HepG2 (cell line): Measurements from ENCODE around the gene ADCK2. TPM values are rescaled to one million over a fixed set of nuclear protein-coding genes. Genes with fewer than 3 reads are reported as not detected.

Source experiments
- E2F5 ChIP-seq: sonication (generic); formaldehyde crosslinking; conservative IDR thresholded peaks from 2 replicates; pipeline ENCODE4 v1.4.0; 2020; ENCODE audit warnings: missing genetic modification reagents
- HNF1B ChIP-seq: sonication (generic); formaldehyde crosslinking; IDR thresholded peaks from 2 replicates; pipeline ENCODE4 v1.5.1; 2020; ENCODE audit warnings: mild to moderate bottlenecking, moderate library complexity, missing genetic modification reagents
- KLF16 ChIP-seq, 2 experiments: sonication (generic) in 1 of 2; formaldehyde crosslinking in 1 of 2; IDR thresholded peaks; 2 replicates each; pipeline versions ENCODE4 v1.6.1 to v1.8.0; 2016 to 2023; ENCODE audit warnings: missing genetic modification reagents in 2 of 2, missing compliant biosample characterization in 1 of 2
- KLF6 ChIP-seq: IDR thresholded peaks from 2 replicates; pipeline ENCODE4 v1.8.0; 2016; ENCODE audit warnings: missing biosample characterization, missing genetic modification reagents
- MAZ ChIP-seq, 2 experiments: sonication (generic) in 1 of 2; formaldehyde crosslinking in 1 of 2; IDR thresholded peaks; 2 replicates each; pipeline versions ENCODE4 v1.5.0 to v1.6.1; 2012 to 2020; ENCODE audit warnings: low read depth in 2 of 2, mild to moderate bottlenecking in 2 of 2, borderline replicate concordance in 1 of 2, improper control_type of control experiment in 1 of 2, low read length in 1 of 2, missing genetic modification reagents in 1 of 2, moderate library complexity in 1 of 2
- NFE2 ChIP-seq: sonication (generic); formaldehyde crosslinking; IDR thresholded peaks from 2 replicates; pipeline ENCODE4 v1.4.0; 2020; ENCODE audit warnings: missing genetic modification reagents
- NFIB ChIP-seq: sonication (generic); formaldehyde crosslinking; IDR thresholded peaks from 2 replicates; pipeline ENCODE4 v1.9.0; 2021; ENCODE audit warnings: missing genetic modification reagents, mild to moderate bottlenecking, borderline replicate concordance
- PHF20 ChIP-seq: sonication (generic); formaldehyde crosslinking; IDR thresholded peaks from 2 replicates; pipeline ENCODE4 v1.5.0; 2020; ENCODE audit warnings: mild to moderate bottlenecking, missing genetic modification reagents
- POGZ ChIP-seq: sonication (generic); formaldehyde crosslinking; IDR thresholded peaks from 2 replicates; pipeline ENCODE4 v1.4.0; 2020; ENCODE audit warnings: mild to moderate bottlenecking, missing genetic modification reagents
- ZNF136 ChIP-seq: sonication (generic); formaldehyde crosslinking; IDR thresholded peaks from 2 replicates; pipeline ENCODE4 v1.8.1; 2022; ENCODE audit warnings: low read depth, mild to moderate bottlenecking, moderate library complexity, missing genetic modification reagents
- ZNF609 ChIP-seq: sonication (generic); formaldehyde crosslinking; IDR thresholded peaks from 2 replicates; pipeline ENCODE4 v1.4.0; 2020; ENCODE audit warnings: mild to moderate bottlenecking, missing genetic modification reagents, borderline replicate concordance
- polyA plus RNA-seq, 8 experiments: library from polyadenylated mRNA; depleted of rRNA in 3 of 8; stranded (reverse) in 7 of 8; unstranded in 1 of 8; fragments of >200 nt; fragmentation: Illumina TruSeq in 4 of 8; extraction: Trizol in 4 of 8; gene quantifications; 2 replicates each; pipeline versions ENCODE4 v1.2.1 to v1.2.3, GENCODE V29; 2011 to 2016; ENCODE audit warnings: low read depth in 4 of 8, missing spikeins in 1 of 8, mixed read lengths in 1 of 8; ENCODE audit not compliant: insufficient read depth in 1 of 8
- total RNA-seq, 5 experiments: library from RNA; depleted of rRNA; stranded (reverse); fragments of >200 nt; fragmentation: Illumina TruSeq; extraction: Trizol; gene quantifications; 2 replicates each; pipeline ENCODE4 v1.2.3, GENCODE V29; 2016; ENCODE audit warnings: low read depth in 1 of 5
- TF ChIP-seq, protein P1 (sequence below): sonication (generic); formaldehyde crosslinking; IDR thresholded peaks from 2 replicates; pipeline ENCODE4 v1.4.0; 2020; ENCODE audit warnings: mild to moderate bottlenecking, missing genetic modification reagents
- TF ChIP-seq, protein P2 (sequence below): sonication (generic); formaldehyde crosslinking; IDR thresholded peaks from 2 replicates; pipeline ENCODE4 v1.4.0; 2020; ENCODE audit warnings: missing genetic modification reagents

The ADCK2 gene
- total and polyA plus RNA-seq, 2 of the 13 experiments (the other 11 are each of a cell fraction or from before 2014, with no cell fraction given): 8.6 to 18.8 TPM

DNA sequence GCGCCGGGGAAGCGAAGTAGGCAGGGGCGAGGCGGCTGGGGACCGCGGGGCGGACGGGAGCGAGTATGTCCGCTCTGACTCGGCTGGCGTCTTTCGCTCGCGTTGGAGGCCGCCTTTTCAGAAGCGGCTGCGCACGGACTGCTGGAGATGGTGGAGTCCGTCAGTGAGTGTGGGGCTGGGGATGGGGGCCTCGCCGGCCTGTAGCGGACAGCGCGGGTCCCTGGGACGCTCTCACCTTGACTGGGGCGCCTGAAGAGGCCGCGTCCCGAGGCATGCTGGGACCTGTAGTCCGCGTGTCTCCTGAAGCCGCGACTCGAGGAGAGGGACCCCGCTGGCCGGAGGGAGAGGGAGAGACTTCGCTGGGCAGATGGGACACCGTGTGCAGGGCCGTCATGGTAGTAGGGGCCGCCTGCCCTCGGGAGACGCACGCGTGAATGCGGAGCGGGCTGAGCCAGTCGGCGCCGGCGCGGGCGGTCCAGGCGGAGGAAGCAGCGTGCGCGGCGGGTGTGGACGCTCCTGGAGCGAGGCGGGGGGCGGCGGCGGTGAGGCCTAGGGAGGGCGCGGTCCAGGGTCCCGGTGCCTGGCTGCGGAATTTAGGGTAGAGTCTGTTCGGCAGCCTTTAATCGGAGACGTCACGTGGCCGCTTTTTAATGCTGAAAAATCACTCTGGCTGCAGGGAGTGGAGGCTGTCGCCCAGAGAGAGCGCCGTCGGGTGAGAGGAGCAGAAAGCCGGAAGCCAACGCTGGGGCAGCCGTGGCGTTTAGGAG, 24.1 kb downstream of the ADCK2 start, which contains the start of gene NDUFB2 (continued):
- TF ChIP-seq ZNF136 (CRISPR knock-in tag) (no peak; the same call in 1 of the 2 replicates), E2F5 (CRISPR knock-in tag) (peak; percentile 40), MAZ (IDR thresholded peaks at IDR 0.05; ENCODE audit: borderline replicate concordance, low read depth, low read length) (peak; percentile 45; the same call in 1 of the 2 replicates), MAZ (CRISPR knock-in tag; IDR thresholded peaks at IDR 0.05; ENCODE audit: low read depth) (peak; percentile 73), KLF6 (peak; percentile 49; the same call in 1 of the 2 replicates), NFIB (CRISPR knock-in tag) (no peak), POGZ (no peak), HNF1B (CRISPR knock-in tag) (peak; percentile 47; the same call in 1 of the 2 replicates), NFE2 (no peak), KLF16 (CRISPR knock-in tag; IDR thresholded peaks at IDR 0.05) (peak; percentile 46 to 83; a peak in 2 of 4 replicates), PHF20 (CRISPR knock-in tag) (peak; percentile 71), ZNF609 (CRISPR knock-in tag) (no peak)
- TF ChIP-seq, protein P1, sequence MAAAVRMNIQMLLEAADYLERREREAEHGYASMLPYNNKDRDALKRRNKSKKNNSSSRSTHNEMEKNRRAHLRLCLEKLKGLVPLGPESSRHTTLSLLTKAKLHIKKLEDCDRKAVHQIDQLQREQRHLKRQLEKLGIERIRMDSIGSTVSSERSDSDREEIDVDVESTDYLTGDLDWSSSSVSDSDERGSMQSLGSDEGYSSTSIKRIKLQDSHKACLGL: peak; percentile 50; the same call in 1 of the 2 replicates
- TF ChIP-seq, protein P2, sequence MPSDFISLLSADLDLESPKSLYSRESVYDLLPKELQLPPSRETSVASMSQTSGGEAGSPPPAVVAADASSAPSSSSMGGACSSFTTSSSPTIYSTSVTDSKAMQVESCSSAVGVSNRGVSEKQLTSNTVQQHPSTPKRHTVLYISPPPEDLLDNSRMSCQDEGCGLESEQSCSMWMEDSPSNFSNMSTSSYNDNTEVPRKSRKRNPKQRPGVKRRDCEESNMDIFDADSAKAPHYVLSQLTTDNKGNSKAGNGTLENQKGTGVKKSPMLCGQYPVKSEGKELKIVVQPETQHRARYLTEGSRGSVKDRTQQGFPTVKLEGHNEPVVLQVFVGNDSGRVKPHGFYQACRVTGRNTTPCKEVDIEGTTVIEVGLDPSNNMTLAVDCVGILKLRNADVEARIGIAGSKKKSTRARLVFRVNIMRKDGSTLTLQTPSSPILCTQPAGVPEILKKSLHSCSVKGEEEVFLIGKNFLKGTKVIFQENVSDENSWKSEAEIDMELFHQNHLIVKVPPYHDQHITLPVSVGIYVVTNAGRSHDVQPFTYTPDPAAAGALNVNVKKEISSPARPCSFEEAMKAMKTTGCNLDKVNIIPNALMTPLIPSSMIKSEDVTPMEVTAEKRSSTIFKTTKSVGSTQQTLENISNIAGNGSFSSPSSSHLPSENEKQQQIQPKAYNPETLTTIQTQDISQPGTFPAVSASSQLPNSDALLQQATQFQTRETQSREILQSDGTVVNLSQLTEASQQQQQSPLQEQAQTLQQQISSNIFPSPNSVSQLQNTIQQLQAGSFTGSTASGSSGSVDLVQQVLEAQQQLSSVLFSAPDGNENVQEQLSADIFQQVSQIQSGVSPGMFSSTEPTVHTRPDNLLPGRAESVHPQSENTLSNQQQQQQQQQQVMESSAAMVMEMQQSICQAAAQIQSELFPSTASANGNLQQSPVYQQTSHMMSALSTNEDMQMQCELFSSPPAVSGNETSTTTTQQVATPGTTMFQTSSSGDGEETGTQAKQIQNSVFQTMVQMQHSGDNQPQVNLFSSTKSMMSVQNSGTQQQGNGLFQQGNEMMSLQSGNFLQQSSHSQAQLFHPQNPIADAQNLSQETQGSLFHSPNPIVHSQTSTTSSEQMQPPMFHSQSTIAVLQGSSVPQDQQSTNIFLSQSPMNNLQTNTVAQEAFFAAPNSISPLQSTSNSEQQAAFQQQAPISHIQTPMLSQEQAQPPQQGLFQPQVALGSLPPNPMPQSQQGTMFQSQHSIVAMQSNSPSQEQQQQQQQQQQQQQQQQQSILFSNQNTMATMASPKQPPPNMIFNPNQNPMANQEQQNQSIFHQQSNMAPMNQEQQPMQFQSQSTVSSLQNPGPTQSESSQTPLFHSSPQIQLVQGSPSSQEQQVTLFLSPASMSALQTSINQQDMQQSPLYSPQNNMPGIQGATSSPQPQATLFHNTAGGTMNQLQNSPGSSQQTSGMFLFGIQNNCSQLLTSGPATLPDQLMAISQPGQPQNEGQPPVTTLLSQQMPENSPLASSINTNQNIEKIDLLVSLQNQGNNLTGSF: peak; percentile 31; the same call in 1 of the 2 replicates
